ENCODE measurements around the gene KLHL7. TPM values are rescaled to one million over a fixed set of nuclear protein-coding genes. Genes with fewer than 3 reads are reported as not detected.
"Not testable (repeated sequence)": the region's sequence is repeated elsewhere in the genome, so short reads cannot be mapped to it uniquely, and the experiment has no call there.

Gene KLHL7
- polyA plus RNA-seq, 3 donors: 44.8 to 52.9 (median 51.2) TPM

DNA sequence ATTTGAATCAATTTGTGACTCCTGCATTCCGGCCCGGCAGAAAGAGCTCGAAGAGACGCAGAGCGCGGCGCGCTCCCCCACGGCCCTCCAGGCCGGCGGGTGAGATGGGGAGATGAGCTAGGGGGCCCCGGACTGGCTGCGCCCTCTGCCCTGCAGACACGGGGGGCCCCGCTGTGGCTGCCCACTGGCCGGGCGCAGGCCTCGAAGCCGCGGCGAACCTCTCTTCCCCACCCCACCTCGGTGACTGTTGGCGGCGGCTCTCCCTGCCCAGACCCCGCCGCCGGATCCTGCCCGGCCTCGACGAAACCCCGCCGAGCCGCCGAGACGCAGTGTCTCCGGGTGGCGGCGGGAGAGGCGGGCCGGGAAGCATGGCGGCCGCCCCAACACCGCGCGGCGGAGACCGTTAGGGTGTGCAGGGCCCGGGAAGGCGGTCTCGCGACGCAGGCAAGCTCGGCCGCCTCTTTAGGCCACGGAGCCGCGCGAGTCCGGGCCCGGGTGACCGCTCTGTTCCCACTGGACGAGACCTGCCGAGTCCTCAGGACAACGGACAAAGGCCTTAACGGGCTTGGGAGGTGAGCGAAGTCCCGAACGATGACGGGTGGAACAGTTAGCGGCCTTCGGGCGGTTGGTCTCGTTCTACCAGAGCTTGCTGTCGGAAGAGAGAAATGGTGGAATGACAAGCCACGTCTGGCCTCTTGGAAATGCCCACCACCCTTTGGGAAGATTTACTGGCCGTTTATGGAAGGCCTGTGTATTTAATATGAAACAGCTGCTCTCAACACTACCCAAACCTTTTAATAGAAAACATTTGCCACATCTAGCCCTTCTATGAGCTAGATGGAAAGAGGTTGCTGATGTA, 100.6 kb downstream of the KLHL7 start:
- peak in 4 of 11 donors; percentile 51 to 63 (median 58) for DNase-seq (ENCODE audit: extremely low read depth in 1 of 11, low read depth in 9 of 11, low spot score in 4 of 11)

DNA sequence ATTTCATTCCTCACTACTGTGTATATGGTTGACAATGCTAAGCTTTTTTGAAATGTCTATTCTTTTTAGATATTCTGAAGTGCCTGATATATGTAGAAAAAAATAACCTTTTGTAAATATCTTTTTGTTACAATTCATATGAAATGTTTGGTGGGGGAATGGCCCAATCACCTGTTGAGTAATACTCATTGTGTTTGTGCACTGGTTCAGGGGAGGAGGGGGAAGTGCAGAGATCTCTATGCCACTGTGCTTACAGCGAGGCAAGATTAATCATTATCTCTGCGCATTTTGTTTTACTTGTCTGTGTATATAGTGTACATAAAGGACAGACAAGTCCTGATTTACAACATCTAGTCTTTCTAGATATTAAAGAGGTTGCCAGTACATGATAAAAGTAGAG, 101.4 kb downstream of the KLHL7 start:
- DNase-seq (ENCODE audit: extremely low read depth in 1 of 11, low read depth in 9 of 11, low spot score in 4 of 11): peak in 1 of 11 donors; percentile 12

DNA sequence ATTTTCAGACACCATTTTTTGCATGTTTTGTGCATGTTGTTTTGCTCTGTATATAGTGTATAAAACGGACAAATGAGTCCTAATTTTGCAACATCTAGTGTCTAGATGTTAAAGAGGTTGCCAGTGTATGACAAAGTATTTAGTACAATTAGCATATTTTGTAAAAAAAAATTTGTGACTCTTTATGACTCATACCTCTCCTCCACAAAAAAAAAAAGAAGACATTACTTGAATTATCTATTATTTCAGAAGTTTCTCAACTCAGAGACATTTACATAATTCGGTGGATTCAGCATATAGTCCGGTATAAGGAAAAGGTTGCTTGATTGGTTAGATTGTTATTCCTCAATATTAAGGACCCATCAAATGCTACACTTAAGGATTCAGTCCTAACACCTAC, 102.3 kb downstream of the KLHL7 start:
- no peak for DNase-seq (ENCODE audit: extremely low read depth in 1 of 11, low read depth in 9 of 11, low spot score in 4 of 11)

DNA sequence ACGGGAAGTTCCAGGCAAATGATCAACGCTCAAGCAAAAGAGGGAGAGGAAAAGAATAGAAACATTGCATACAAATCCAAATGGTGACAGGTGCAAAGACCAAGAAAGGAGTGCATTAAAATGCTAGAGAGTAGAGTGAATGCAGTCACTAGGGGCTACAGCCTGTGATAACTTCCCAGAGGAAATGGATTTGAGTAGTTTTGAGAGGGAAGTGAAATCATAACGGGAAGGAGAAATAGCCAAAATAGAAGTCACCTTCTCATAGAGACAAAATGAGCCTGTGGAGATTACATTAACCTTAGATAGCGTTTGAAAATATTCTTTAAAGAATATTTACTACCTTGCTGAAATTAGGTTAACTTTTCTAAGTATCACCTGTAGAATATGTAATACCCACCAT, 102.7 kb downstream of the KLHL7 start:
- no peak for DNase-seq (ENCODE audit: extremely low read depth in 1 of 11, low read depth in 9 of 11, low spot score in 4 of 11)

DNA sequence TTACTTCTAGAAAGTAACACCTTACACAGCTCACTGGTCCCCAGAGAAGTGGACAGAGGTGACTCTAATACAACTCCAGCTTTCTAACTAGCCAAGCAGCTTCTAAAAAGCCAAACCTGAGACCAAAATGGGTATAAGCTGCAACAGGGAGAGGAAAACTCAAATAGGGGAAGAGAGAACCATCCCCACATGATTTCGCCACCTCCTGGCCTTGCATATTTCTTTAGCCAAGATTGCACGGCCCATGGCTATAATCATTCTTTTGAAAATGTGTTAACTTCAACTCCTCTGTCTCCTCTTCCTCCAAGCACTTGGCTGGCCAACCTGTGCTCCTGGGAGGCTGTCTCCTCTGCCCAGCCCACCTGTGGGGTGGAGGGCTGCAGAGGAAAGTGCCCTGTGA, 104.9 kb downstream of the KLHL7 start:
- DNase-seq (ENCODE audit: extremely low read depth in 1 of 11, low read depth in 9 of 11, low spot score in 4 of 11): no peak

DNA sequence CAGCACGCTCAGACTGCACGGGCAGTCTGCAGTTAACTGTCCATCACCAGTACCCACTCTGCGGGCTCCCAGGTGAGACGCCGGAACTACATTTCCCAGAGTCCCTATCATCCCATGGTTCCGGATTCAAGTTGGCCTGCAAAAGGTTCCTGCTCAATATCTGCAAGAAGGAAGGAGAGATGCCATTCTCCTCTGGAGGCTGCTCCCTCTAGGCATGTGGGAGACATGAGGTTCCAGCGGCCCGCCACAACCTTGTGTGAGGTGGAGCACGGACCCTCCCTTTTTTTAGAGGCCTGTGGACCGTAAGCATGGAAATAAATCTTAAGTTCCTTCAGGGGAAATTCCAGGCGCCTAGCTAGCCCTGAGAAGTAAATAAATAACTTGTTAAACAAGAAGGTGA, 106.0 kb downstream of the KLHL7 start:
- DNase-seq (ENCODE audit: extremely low read depth in 1 of 11, low read depth in 9 of 11, low spot score in 4 of 11): peak in 10 of 11 donors; percentile 42 to 82 (median 59)

DNA sequence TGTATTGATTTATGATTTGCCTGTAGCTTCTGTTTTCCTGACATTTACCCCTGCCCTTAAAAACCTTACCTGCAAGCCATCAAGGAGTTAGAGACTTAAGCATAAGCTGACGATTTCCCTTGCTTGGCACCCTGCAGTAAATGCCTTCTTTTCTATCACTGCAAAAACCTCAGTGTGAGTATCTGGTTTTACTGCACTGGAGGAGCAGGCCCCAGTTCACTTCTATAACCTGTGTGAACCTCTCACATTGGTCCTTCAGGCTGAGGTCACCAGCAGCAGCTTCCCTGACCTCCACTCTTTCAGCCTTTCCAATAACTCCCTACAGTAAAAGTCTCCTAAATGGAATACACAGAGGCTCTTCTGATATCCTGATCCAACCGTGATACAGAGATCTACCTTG, 106.8 kb downstream of the KLHL7 start:
- peak in 1 of 11 donors; percentile 13 for DNase-seq (ENCODE audit: extremely low read depth in 1 of 11, low read depth in 9 of 11, low spot score in 4 of 11)

DNA sequence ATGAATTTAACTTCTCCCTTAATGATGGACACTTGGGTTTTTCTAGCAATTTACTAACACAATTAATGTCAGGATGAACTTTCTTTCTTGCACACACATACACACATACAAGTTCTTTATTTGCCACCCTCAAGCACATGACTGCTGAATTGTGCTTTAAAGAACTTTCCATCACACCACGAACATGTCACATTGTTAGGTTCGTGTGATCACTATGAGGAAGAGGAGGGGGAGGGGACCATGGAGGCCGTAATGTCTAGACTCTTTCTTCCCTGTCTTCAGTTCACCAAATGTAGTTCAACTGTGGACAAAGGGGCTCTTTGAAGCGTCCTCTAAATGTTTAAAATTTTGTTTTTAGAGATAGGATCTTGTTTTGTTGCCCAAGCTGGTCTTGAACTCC, 107.3 kb downstream of the KLHL7 start:
- DNase-seq (ENCODE audit: extremely low read depth in 1 of 11, low read depth in 9 of 11, low spot score in 4 of 11): no peak

DNA sequence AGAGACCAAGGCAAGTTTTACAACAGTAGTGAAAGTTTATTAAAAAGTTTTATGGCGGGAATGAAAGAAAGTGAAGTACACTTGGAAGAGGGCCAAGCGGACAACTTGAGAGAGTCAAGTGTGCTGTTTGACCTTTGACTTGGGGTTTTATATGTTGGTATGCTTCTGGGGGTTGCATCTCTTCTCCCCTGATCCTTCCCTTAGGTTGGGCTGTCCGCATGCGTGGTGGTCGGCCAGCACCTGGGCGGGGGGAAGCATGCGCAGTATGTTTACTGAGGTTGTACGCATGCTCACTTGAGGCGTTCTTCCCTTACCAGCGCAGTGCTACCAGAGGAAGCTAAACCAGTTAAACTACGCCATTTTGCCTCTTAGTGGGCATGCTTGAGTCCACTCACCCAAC, 108.2 kb downstream of the KLHL7 start:
- no peak for DNase-seq (ENCODE audit: extremely low read depth in 1 of 11, low read depth in 9 of 11, low spot score in 4 of 11)

DNA sequence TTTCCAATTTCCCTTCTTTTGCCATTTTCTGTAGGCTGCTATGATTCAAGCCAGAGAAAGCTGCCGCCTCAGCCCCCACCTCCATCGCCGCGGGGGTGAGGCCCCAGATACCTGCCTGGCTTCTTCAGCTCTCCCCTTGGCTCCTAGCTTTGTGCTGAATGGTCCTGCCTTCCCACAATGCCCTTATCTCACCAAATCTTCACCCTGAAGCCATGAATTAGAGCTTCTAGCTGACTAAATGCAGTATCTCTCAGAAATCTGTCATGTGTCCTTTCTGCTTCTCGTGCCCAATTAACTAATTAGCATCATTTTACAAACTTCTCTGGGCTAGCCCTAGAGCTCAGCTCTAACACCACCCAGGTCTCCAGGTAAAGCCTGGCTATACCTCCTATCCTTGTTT, 108.8 kb downstream of the KLHL7 start:
- no peak for DNase-seq (ENCODE audit: extremely low read depth in 1 of 11, low read depth in 9 of 11, low spot score in 4 of 11)

DNA sequence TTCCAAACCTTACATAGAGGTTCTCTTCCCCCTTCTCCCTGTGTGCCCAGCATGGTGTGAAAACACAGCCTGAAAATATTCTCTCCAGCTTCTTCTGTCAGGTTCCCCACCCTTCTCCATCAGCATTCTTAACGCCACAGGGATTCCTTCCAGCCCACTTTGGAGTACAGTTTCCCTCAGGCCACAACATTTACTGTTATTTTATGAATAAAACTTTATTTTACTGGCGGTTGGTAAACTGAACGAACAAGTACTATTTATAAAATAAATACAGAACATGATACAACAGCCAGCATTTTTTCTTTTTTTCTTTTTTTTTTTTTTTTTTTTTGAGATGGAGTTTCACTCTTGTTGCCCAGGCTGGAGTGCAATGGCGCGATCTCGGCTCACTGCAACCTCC, 109.4 kb downstream of the KLHL7 start:
- no peak for DNase-seq (ENCODE audit: extremely low read depth in 1 of 11, low read depth in 9 of 11, low spot score in 4 of 11)

DNA sequence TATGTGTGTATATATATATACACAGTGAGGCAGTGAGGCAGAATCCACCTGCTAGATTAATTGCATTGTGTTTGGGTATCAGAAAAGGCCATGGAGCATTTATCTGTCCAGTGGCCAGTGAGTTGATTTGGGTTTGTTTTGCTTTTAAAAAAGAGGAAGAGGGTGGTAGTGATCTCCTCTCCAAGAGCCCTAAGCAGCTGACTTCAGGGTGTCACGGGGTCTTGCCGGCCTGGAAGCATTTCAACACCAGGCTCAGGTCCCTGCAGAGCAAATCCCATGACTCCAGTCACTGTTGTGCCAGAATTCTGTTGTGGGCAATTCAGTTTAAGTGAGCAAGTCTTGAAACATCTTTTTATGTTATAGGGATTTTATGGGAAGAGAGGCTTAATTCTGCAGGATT, 110.4 kb downstream of the KLHL7 start:
- no peak for DNase-seq (ENCODE audit: extremely low read depth in 1 of 11, low read depth in 9 of 11, low spot score in 4 of 11)

DNA sequence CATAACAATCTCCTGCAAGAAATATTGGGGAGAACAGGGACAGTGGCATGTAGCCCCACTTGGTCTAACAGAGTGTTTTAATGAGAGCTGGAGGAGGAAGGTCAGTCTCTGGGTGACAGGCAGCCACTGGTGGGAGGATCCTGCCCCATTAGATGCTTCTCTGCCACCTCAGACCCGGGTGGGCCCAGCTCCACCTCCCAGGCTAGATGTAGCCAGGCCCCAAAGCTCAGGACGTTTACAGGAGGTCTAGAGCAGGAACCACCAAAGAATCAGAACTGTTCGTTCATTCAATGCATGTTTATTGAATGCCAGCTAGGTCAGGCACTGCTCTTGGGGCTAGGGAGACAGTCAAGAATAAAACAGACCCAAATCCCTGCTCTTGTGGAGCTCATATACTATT, 112.6 kb downstream of the KLHL7 start:
- no peak for DNase-seq (ENCODE audit: extremely low read depth in 1 of 11, low read depth in 9 of 11, low spot score in 4 of 11)

DNA sequence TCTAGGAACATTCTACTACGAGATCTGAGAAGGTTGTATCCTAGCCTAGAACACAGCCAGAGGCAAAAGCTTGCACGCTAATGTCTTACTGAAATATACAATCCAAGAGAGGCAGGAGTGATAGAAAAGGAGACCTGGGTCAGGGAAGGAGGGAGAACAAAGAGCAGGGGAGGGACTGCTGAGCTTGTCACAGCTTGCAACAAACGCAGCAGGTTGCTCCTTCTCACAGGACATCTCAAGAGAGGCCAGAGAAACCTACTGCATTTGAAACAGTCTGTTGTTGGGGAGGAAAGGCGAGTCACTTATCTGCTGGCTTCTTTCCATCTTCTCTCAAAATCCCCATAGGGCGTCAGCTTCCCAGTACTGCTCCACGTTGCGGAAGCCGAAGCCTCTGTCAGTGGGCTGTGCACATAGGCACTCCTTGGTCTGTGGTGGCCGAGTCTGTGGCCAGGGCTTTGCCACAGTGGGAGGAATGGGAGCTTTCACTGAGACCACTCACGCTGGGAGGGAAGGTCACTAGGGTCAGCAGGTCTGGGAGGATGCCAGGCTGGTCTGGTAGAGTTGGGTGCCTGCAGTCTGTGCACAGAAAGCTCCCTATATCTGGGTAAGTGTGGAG, 115.2 kb downstream of the KLHL7 start:
- DNase-seq (ENCODE audit: extremely low read depth in 1 of 11, low read depth in 9 of 11, low spot score in 4 of 11): no peak

DNA sequence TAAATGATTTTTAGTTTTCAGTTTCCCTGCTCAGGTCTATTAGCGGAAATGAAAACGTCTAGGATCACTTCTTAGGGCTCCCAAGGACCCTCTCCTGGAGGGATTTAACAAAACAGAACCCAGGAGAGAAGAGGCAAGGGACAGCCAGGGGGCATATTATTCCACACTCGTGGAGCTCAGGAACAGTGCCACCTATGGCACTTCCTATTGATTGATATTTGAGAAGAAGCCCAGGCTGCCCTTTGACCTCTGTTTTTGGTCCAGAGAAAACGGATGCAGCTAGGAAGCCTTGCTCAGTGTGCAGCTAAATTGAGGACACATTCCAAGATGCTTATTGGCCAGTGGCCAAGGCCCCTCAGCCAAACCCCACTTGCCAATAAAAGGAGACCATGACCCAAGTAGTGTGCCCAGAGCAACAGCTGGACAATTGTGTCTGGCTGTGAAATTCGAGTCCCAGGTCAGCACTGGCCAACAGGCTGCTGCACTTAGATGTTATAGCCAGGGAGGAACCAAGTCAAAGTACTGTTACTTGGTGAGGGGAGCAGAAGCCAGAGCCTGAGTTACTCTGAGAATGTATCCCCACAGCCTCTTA, 117.0 kb downstream of the KLHL7 start:
- no peak for DNase-seq (ENCODE audit: extremely low read depth in 1 of 11, low read depth in 9 of 11, low spot score in 4 of 11)

DNA sequence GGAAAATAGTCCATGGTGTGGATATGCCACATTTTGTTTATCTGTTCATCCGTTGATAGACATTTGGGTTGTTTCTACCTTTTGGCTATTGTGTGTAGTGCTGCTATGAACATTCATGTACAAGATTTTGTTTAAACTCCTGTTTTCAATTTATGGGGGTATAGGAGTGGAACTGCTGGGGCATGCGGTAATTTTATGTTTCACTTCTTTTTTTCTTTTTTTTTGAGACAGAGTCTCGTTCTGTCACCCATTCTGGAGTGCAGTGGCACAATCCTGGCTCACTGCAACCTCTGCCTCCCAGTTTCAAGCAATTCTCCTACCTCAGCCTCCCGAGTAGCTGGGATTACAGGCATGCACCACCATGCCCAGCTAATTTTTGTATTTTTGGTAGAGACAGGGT, 118.8 kb downstream of the KLHL7 start:
- not testable (repeated sequence) for DNase-seq (ENCODE audit: extremely low read depth in 1 of 11, low read depth in 9 of 11, low spot score in 4 of 11)

DNA sequence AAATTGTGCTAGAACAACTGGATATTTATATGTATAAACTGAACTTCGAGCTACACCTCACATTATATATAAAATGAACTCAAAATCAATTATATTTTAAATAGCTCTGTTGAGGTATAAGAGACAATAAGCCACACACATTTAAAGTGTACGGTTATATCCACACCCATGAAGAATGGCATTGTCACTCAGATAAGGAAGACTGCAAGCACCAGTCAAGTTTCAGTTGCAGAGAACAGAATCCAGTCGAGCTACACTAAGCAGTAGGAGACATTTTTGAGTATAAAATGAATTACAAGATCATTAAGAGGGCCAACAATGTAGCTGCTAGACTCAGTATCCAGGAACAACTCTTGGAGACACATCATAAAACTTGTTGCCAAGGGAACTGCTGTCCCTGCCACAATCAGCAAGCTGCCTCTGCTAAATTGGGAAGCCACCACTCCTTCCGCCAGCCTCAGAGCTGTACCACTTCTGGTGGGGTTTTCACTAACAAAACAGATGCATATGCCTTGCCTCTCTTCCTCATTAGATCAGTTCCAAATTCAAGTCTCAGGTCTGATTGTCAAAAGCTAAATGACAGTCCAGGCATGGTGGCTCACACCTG, 121.4 kb downstream of the KLHL7 start:
- DNase-seq (ENCODE audit: extremely low read depth in 1 of 11, low read depth in 9 of 11, low spot score in 4 of 11): no peak
